ENCODE data around the gene KIF23. TPM values are rescaled to one million over a fixed set of nuclear protein-coding genes. Genes with fewer than 3 reads are reported as not detected.

The KIF23 gene
- total RNA-seq, 4 donors from 2014 or later = 2.7 to 5.7 (median 3.1) TPM

DNA sequence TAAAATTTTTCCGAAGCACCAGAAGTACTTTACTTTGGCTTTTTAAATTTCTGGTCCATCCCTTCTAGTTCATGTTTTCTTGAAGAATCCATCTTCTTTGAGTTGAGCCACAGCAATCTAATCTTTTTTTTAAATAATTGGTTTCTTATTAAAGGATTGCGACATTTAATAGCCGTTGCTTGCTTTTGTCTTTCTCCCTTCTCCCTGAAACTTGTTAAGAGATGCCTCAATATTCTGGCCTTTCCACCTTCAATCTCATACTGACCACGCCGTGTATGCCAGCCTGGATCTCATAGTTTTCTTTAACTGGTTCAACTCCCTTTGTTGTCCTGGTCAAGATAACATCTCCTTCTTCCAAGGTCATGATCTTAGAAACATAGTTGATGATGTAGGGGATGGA is 20.1 kb downstream of the KIF23 start:
- DNase-seq (ENCODE audit: low spot score in 2 of 2) = no peak
- no peak overlapping the region for H3K4me3 ChIP-seq (ENCODE audit: low read depth, poor library complexity, severe bottlenecking)
- TF ChIP-seq POLR2A (IDR thresholded peaks at IDR 0.05) = no peak
- TF ChIP-seq, protein P1, sequence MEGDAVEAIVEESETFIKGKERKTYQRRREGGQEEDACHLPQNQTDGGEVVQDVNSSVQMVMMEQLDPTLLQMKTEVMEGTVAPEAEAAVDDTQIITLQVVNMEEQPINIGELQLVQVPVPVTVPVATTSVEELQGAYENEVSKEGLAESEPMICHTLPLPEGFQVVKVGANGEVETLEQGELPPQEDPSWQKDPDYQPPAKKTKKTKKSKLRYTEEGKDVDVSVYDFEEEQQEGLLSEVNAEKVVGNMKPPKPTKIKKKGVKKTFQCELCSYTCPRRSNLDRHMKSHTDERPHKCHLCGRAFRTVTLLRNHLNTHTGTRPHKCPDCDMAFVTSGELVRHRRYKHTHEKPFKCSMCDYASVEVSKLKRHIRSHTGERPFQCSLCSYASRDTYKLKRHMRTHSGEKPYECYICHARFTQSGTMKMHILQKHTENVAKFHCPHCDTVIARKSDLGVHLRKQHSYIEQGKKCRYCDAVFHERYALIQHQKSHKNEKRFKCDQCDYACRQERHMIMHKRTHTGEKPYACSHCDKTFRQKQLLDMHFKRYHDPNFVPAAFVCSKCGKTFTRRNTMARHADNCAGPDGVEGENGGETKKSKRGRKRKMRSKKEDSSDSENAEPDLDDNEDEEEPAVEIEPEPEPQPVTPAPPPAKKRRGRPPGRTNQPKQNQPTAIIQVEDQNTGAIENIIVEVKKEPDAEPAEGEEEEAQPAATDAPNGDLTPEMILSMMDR (IDR thresholded peaks at IDR 0.05) = no peak
- WGBS, 2 donors = 83 to 84% methylated on average over 5 of the region's 5 CpGs
- intact Hi-C loops (cut with DNase I; ENCODE audit: low total_unique reads) = no loop called here

- H3K4me3 ChIP-seq (ENCODE audit: low read depth, poor library complexity, severe bottlenecking) = no peak overlapping the region
- intact Hi-C loops (cut with DNase I; ENCODE audit: low total_unique reads) = no loop called here
- DNase-seq (ENCODE audit: low spot score in 2 of 2) = no peak
- TF ChIP-seq POLR2A (IDR thresholded peaks at IDR 0.05) = no peak
- TF ChIP-seq, protein P1 (IDR thresholded peaks at IDR 0.05) = no peak
- WGBS, 2 donors = 96 to 98% methylated on average over 17 to 18 of the region's 18 CpGs
Measured at GRCh38 chr15:69434679-69435078, 20.5 kb downstream of the KIF23 start.

GRCh38 chr15:69435985-69436384 is 21.8 kb downstream of the KIF23 start:
- DNase-seq (ENCODE audit: low spot score in 2 of 2) = no peak
- 97 to 98% methylated on average over 4 of the region's 4 CpGs for WGBS, 2 donors
- TF ChIP-seq, protein P1 (IDR thresholded peaks at IDR 0.05) = no peak
- TF ChIP-seq POLR2A (IDR thresholded peaks at IDR 0.05) = no peak
- H3K4me3 ChIP-seq (ENCODE audit: low read depth, poor library complexity, severe bottlenecking) = no peak overlapping the region
- intact Hi-C loops (cut with DNase I; ENCODE audit: low total_unique reads) = no loop called here

DNA sequence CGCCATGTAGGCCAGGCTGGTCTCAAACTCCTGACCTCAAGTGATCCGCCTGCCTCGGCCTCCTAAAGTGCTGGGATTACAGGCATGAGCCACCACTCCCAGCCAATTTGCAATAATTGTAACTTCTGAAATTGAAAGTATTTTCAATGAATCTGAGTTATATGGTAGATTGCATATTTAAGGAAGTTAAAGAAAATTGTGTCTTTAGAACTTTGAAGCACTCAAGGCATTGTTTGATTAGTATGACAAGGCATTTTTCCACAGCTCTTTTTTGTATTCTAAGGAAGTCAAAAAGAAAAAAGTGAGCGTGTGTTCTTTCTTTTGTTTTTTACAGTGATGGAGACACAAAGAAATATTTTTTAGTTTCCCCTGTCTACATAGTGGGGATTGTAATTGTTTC is 22.8 kb downstream of the KIF23 start:
- no peak for DNase-seq (ENCODE audit: low spot score in 2 of 2)
- no peak overlapping the region for H3K4me3 ChIP-seq (ENCODE audit: low read depth, poor library complexity, severe bottlenecking)
- intact Hi-C loops (cut with DNase I; ENCODE audit: low total_unique reads) = no loop called here
- no peak for TF ChIP-seq POLR2A (IDR thresholded peaks at IDR 0.05)
- TF ChIP-seq, protein P1 (IDR thresholded peaks at IDR 0.05) = no peak
- 92 to 98% methylated on average over 4 of the region's 4 CpGs for WGBS, 2 donors

- intact Hi-C loops (cut with DNase I; ENCODE audit: low total_unique reads) = no loop called here
- no peak overlapping the region for H3K4me3 ChIP-seq (ENCODE audit: low read depth, poor library complexity, severe bottlenecking)
- no peak for DNase-seq (ENCODE audit: low spot score in 2 of 2)
- TF ChIP-seq, protein P1 (IDR thresholded peaks at IDR 0.05) = no peak
- no peak for TF ChIP-seq POLR2A (IDR thresholded peaks at IDR 0.05)
- WGBS, 2 donors = 86 to 89% methylated on average over 4 of the region's 4 CpGs
Measured at GRCh38 chr15:69439623-69440022, 25.5 kb downstream of the KIF23 start.

GRCh38 chr15:69443032-69443611 is 29.0 kb downstream of the KIF23 start:
- intact Hi-C loops (cut with DNase I; ENCODE audit: low total_unique reads) = no loop called here
- 88 to 89% methylated on average over 5 of the region's 5 CpGs for WGBS, 2 donors
- no peak for TF ChIP-seq POLR2A (IDR thresholded peaks at IDR 0.05)
- TF ChIP-seq, protein P1 (IDR thresholded peaks at IDR 0.05) = no peak
- no peak for DNase-seq (ENCODE audit: low spot score in 2 of 2)
- no peak overlapping the region for H3K4me3 ChIP-seq (ENCODE audit: low read depth, poor library complexity, severe bottlenecking)

Measured in lower leg skin (tissue), 4 donors.